ENCODE results near the gene NRROS.

Gene NRROS

DNA sequence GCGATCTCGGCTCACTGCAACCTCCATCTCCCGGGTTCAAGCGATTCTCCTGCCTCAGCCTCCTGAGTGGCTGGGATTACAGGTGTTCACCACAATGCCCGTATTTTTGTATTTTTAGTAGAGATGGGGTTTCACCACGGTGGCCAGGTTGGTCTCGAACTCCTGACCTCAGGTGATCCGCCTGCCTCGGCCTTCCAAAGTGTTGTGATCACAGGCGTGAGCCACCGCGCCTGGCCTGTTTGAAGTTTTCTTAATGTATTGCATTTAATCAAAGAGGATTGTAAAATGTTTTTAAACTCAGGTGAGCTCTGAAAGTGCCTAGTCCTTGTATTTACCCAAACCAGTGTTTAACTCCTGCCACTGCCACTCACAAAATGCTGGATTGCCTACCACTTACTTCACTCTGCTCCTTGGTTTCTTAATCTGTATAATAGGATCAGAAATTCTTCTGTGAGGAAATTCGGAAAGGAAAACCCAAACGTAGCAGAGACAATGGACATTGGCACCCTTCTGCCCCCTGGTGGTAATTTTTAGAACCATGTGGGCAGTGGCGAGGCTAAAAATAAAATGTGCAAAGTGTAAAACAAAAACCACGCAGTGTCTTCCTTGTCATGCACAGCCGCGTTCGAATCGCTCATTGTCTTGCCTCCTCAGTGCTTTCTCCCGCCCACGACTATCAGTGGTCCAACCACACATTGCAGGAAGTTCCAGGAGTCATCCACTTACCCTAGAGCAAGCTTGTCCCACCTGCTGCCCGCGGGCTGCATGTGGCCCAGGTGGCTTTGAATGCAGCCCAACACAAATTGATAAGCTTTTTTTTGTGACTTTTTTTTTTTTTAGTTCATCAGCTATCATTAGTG lies 45.3 kb downstream of the NRROS start:
- peak; percentile 33 to 43 for DNase-seq (ENCODE audit: low read depth in 2 of 2)

- DNase-seq (ENCODE audit: low read depth in 2 of 2), result no peak
Observed at GRCh38 chr3:196686436-196686835, 46.9 kb downstream of the NRROS start.

GRCh38 chr3:196688349-196688748 lies 48.9 kb downstream of the NRROS start:
- DNase-seq (ENCODE audit: low read depth in 2 of 2), result no peak

DNA sequence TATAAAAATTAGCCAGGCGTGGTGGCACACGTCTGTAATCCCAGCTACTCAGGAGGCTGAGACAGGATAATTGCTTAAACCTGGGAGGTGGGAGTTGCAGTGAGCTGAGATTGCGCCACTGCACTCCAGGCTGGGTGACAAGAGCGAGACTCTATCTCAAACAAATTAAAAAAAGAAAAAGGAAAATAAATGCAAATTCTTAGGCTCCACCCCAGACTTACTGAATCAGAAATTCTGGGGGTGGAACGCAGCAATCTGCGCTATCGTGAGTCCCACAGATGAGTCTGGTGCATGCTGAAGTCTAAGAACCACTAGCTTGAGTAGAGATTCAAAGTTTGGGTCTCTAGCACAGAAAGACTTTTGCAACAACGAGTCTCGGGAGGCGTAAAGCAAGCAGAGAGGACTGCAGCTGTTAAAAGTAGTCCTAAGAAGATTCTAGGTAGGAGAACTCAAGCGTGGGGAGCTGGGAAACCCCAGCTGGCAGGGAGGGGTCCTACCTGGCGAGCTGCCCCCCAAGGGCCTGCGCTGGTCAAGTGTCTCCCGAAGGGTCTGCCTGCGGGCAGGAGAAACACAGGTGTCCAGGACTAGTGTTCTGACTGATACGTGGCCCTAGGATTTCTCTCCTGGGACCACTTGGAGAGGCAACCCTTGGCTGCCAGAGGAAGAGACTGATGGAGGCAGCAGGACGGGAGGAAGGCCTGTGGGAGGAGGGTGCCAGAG lies 50.6 kb downstream of the NRROS start:
- no peak for DNase-seq (ENCODE audit: low read depth in 2 of 2)

DNA sequence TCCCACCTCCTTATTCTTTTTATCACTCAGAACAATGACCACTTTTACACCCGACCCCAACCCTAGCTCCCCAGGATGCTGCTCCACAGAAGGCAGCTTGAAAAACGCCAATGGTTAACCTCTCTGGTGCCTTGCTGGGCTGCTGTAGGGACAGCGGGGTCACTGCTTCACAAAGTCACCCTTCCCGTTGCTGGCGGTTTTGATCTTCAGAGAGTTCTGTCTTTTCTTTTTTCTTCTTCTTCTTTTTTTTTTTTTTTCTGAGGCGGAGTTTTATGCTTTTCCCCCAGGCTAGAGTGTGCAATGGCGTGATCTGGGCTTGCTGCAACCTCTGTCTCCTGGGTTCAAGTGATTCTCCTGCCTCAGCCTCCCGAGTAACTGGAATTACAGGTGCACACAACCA lies 51.9 kb downstream of the NRROS start:
- no peak for DNase-seq (ENCODE audit: low read depth in 2 of 2)

GRCh38 chr3:196694202-196694638 lies 54.7 kb downstream of the NRROS start:
- no peak for DNase-seq (ENCODE audit: low read depth in 2 of 2)

GRCh38 chr3:196694941-196695848 lies 55.7 kb downstream of the NRROS start:
- no peak for DNase-seq (ENCODE audit: low read depth in 2 of 2)

- DNase-seq (ENCODE audit: low read depth in 2 of 2), result no peak
Observed at GRCh38 chr3:196695849-196696226, 56.3 kb downstream of the NRROS start.

DNA sequence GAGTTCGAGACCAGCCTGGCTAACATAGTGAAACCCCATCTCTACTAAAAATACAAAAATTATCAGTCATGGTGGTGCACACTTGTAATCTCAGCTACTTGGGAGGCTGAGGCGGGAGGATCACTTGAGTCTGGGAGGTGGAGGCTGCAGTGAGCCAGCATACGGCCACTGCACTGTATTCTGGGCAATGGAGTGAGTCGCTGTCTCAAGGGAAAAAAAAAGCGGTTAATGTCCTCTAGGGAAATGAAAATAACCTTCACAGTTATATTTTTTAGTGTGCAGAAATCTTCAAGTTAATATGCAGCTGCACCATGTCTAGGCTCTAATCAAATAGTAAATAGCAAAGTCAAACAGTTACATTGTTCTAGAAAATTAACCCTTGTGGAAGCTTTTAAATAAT lies 57.8 kb downstream of the NRROS start:
- no peak for DNase-seq (ENCODE audit: low read depth in 2 of 2)

GRCh38 chr3:196699749-196700148 lies 60.3 kb downstream of the NRROS start:
- no peak for DNase-seq (ENCODE audit: low read depth in 2 of 2)

- DNase-seq (ENCODE audit: low read depth in 2 of 2), result no peak
Observed at GRCh38 chr3:196700801-196701200, 61.3 kb downstream of the NRROS start.

GRCh38 chr3:196706327-196706726 lies 66.8 kb downstream of the NRROS start:
- DNase-seq (ENCODE audit: low read depth in 2 of 2), result no peak

- DNase-seq (ENCODE audit: low read depth in 2 of 2), result no peak
Observed at GRCh38 chr3:196706731-196707130, 67.2 kb downstream of the NRROS start.

- no peak for DNase-seq (ENCODE audit: low read depth in 2 of 2)
Observed at GRCh38 chr3:196707566-196707965, 68.1 kb downstream of the NRROS start.

DNA sequence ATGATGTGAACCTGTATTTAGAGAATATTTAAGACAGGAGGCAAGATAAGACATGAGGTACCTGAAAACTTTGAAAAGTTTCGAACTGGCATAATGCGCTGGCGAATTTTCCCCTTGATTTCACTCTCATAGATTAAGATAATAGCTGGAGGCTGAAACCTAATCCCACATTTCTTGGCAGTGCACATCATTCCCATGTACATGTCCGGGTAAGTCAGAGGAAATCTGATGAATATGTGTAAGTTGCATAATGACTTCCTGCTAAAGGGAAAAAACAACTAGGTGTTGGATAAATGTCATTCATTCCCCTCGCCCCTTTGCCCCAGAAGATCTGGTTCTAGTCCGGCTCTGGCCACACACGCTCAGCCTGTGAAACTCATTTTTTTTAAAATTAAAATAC lies 69.0 kb downstream of the NRROS start:
- no peak for DNase-seq (ENCODE audit: low read depth in 2 of 2)

All from stimulated activated CD8-positive, alpha-beta memory T cell treated with anti-CD3 and anti-CD28 coated beads, Interleukin-2, amount 100 ng/mL, for 1 hour (primary cell).